IPS-18c (cell line): ENCODE data around the gene GAST.

ENCODE experiments used
- H3K4me3 ChIP-seq: 2 replicates; pipeline ENCODE4 v1.7.0; 2013; ENCODE audit warnings: low read depth, mild to moderate bottlenecking, low read length, moderate library complexity; ENCODE audit not compliant: insufficient read depth
- H3K9me3 ChIP-seq: one replicate; pipeline ENCODE4 v1.6.1; 2013; ENCODE audit warnings: mild to moderate bottlenecking, low read length, moderate library complexity; ENCODE audit not compliant: control insufficient read depth, insufficient read depth

GAST gene

DNA sequence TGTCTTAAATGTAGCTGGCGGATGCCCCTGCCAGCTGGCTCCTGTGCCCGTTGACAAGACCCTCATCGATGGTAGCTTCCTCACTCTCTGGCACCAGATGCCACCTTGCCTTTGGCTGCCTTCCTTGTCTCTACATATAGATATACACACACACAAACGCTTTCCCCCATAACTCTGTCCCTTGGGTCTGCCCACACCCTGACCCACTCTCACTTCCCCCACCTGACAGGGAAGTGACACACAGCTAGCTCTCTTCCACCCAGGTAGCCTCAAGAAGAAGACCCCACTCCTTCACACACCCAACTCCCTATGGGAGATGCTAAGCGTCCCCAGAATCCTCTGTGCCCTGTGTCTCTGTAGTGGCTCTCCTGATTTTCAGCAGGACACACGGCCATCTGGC lies 48.7 kb downstream of the GAST start:
- no peak overlapping the region for H3K4me3 ChIP-seq
- no peaks in the 10 kb centered on the region for H3K9me3 ChIP-seq

DNA sequence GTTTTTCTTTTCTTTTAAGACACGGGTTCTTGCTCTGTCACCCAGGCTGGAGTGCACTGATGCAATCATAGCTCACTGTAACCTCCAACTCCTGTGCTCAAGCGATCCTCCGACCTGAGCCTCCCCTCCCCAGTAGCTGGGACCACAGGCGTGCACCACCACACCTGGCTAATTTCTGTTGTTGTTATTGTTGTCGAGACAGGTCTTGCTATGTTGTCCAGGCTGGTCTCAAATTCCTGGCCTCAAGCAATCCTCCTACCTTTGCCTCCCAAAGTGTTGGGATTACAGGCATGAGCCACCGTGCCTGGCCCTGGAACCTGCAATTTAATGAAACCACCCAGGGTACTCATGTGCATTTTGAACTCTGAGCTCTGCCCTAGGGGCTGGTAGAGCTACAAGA lies 50.3 kb downstream of the GAST start:
- Histone ChIP-seq H3K9me3 (no peaks in the 10 kb centered on the region), H3K4me3 (no peak overlapping the region)

DNA sequence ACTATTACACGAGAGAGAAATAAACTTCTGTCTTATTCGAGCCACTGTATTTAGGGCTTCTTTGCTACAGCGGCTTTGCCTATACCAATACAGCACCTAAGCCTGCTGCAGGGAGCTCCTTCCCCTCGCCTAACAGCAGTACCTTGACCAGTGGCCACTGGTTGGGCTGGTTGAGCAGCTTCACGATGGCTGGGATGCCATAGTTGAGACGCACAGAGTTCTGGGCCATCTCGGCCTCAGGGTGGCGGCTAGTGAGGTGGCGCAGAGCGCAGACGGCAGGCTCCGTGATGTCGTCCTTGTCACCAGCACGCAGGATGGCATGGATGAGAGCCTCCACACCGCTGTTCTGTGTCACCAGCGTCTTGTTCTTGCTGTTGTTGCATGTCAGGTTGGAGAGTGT lies 50.7 kb downstream of the GAST start:
- Histone ChIP-seq H3K4me3 (no peak overlapping the region), H3K9me3 (no peaks in the 10 kb centered on the region)

DNA sequence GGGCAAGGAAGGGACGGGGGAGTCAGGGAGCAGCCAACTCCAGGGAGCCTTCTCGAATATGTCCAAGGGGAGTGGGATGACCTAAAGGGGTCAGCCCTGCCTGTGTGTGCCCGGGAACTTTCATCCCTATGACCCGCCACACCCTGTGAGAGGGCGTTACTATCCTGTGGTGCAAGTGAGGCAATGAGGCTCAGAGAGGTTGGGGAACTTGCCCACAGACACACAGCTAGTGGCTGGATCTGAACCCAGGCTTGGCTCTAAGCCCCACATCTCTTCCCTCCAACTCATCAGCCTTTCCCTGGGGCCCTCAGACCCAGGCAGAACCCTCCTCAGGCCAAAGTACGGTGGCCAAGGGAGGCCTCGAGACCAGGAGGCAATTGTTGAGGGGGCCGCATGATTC lies 51.2 kb downstream of the GAST start:
- Histone ChIP-seq H3K4me3 (no peak overlapping the region), H3K9me3 (no peaks in the 10 kb centered on the region)
